HepG2 (cell line): Measurements from ENCODE around the gene DDX23. TPM values are rescaled to one million over a fixed set of nuclear protein-coding genes. Genes with fewer than 3 reads are reported as not detected.

ENCODE experiments used
- EZH2 ChIP-seq: conservative IDR thresholded peaks from 2 replicates; pipeline ENCODE4 v1.6.1; 2012; ENCODE audit warnings: mild to moderate bottlenecking, low read depth, low read length, moderate library complexity
- KDM3A ChIP-seq: IDR thresholded peaks from 2 replicates; pipeline ENCODE4 v1.6.1; 2018; ENCODE audit warnings: low read depth, missing compliant biosample characterization
- PRDM10 ChIP-seq: sonication (generic); formaldehyde crosslinking; IDR thresholded peaks from 2 replicates; pipeline ENCODE4 v1.4.0; 2020; ENCODE audit warnings: low read depth, missing genetic modification reagents
- ZNF10 ChIP-seq: sonication (generic); formaldehyde crosslinking; IDR thresholded peaks from 2 replicates; pipeline ENCODE4 v1.4.0; 2020; ENCODE audit warnings: mild to moderate bottlenecking, low read depth, missing genetic modification reagents, borderline replicate concordance
- ZNF263 ChIP-seq: sonication (generic); formaldehyde crosslinking; IDR thresholded peaks from 2 replicates; pipeline ENCODE4 v1.4.0; 2020; ENCODE audit warnings: missing genetic modification reagents
- ZNF780A ChIP-seq: sonication (generic); formaldehyde crosslinking; IDR thresholded peaks from 2 replicates; pipeline ENCODE4 v1.8.0; 2022; ENCODE audit warnings: mild to moderate bottlenecking, missing genetic modification reagents, moderate library complexity
- ZSCAN25 ChIP-seq: sonication (generic); formaldehyde crosslinking; IDR thresholded peaks from 2 replicates; pipeline ENCODE4 v1.8.0; 2022; ENCODE audit warnings: mild to moderate bottlenecking, missing genetic modification reagents
- polyA plus RNA-seq, 8 experiments: library from polyadenylated mRNA; depleted of rRNA in 3 of 8; stranded (reverse) in 7 of 8; unstranded in 1 of 8; fragments of >200 nt; fragmentation: Illumina TruSeq in 4 of 8; extraction: Trizol in 4 of 8; gene quantifications; 2 replicates each; pipeline versions ENCODE4 v1.2.1 to v1.2.3, GENCODE V29; 2011 to 2016; ENCODE audit warnings: low read depth in 4 of 8, missing spikeins in 1 of 8, mixed read lengths in 1 of 8; ENCODE audit not compliant: insufficient read depth in 1 of 8
- total RNA-seq, 5 experiments: library from RNA; depleted of rRNA; stranded (reverse); fragments of >200 nt; fragmentation: Illumina TruSeq; extraction: Trizol; gene quantifications; 2 replicates each; pipeline ENCODE4 v1.2.3, GENCODE V29; 2016; ENCODE audit warnings: low read depth in 1 of 5

The DDX23 gene
- total and polyA plus RNA-seq, 2 of the 13 experiments (the other 11 are each of a cell fraction or from before 2014, with no cell fraction given) = 35.7 to 90.0 TPM

- TF ChIP-seq ZNF263 (CRISPR knock-in tag) = peak; percentile 84
- TF ChIP-seq ZNF780A (CRISPR knock-in tag) = no peak
- no peak for TF ChIP-seq PRDM10 (CRISPR knock-in tag)
- TF ChIP-seq ZSCAN25 (CRISPR knock-in tag) = peak; percentile 81
- TF ChIP-seq KDM3A (CRISPR knock-in tag) = no peak
- no peak for TF ChIP-seq ZNF10
- TF ChIP-seq EZH2 = peak; percentile 64; the same call in 1 of the 2 replicates
Observed at GRCh38 chr12:48817873-48818830, 33.8 kb downstream of the DDX23 start, which contains the start of gene CACNB3 (continued).
